Measurements from ENCODE around the gene STK17B. TPM values are rescaled to one million over a fixed set of nuclear protein-coding genes. Genes with fewer than 3 reads are reported as not detected.
A peak's percentile ranks its signal among the peaks of the same experiment; 100 is the strongest.

STK17B gene
- total RNA-seq, 2 experiments from 2014 or later = 237 to 250 TPM

DNA sequence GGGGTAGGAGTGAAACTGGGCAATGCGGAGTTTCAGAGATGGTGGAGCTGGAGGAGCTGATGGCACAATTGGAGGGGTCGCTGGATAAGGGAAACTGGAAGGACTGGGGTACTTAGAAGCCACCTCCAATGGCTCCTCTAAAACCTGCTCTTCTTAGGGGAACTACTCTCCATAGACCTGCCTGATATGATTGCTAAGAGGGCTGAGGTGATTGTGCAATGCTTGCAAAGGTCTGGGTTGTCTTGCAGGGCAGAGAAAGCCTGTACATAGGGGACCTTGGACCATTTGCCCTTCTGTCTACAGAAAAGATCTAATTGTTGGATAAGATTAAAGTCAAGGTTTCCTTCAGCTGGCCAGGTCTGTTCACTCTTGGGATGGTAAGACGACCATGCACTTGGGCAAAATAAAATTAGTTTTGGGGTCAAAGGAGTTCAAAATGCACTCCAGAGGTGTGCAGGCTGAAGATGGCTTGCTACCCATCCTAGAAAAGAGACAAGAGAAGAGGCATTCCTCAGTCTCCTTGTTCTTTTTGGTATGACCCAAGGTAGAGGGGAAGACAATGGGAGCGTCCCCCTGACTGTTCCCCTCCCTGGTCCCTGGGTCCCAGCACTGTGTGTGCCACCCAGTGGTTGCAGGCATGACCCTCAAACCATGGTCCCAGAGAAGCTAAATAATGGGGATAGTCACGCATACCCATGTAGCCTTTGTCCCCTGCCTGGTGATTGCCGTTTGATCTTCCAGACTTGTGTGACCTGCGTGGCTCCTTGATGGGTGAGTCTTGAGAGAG, 41.1 kb downstream of the STK17B start:
- ChIA-PET CTCF (interaction anchor here (0.8 to 2.5 kb wide), 3 partner anchors 18 to 206 kb away, joined by 3 to 12 read pairs (median 3); no protein-coding TSS in a partner anchor), POLR2A (interaction anchor here (0.7 kb wide), 1 partner anchor 11 kb away, joined by 3 read pairs; no protein-coding TSS in a partner anchor)
- intact Hi-C loops (cut with micrococcal nuclease) = loop anchor here (5.0 kb wide), 1 partner anchor 53 kb away; no protein-coding TSS in a partner anchor
- H3K4me1 Mint-ChIP-seq (ENCODE audit: low read depth) = peaks cover 9% of the 10 kb centered on the region
- no peak for ATAC-seq
- H3K9me3 Mint-ChIP-seq = peaks cover 55% of the 10 kb centered on the region
- H3K27me3 Mint-ChIP-seq = no peaks in the 10 kb centered on the region
- TF ChIP-seq, protein P1, sequence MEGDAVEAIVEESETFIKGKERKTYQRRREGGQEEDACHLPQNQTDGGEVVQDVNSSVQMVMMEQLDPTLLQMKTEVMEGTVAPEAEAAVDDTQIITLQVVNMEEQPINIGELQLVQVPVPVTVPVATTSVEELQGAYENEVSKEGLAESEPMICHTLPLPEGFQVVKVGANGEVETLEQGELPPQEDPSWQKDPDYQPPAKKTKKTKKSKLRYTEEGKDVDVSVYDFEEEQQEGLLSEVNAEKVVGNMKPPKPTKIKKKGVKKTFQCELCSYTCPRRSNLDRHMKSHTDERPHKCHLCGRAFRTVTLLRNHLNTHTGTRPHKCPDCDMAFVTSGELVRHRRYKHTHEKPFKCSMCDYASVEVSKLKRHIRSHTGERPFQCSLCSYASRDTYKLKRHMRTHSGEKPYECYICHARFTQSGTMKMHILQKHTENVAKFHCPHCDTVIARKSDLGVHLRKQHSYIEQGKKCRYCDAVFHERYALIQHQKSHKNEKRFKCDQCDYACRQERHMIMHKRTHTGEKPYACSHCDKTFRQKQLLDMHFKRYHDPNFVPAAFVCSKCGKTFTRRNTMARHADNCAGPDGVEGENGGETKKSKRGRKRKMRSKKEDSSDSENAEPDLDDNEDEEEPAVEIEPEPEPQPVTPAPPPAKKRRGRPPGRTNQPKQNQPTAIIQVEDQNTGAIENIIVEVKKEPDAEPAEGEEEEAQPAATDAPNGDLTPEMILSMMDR (IDR thresholded peaks at IDR 0.05) = no peak
- no peak overlapping the region for H3K4me3 Mint-ChIP-seq
- H3K36me3 Mint-ChIP-seq (ENCODE audit: low read depth) = peaks cover 55% of the 10 kb centered on the region
- no peak overlapping the region for H3K27ac Mint-ChIP-seq
- peak; percentile 44 for DNase-seq

DNA sequence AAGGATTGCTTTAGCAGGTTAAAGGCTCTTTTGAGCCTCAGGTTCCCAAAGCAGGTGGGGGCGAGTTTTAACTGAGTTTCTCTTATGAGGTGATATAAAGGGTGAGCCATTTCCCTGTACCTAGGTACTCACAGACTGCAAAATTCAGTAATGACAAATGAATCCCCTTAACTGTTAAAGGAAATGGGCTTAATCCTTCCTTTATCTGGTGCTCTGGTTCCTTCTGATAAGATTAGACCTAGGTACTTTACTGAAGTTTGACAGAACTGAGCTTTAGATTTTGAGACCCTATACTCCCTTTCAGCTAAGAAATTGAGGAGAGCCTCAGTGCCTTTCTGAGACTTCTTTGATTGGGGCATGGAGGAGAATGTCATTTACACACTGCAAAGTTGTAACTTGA, 42.6 kb downstream of the STK17B start:
- ChIA-PET POLR2A (interaction anchor here (1.0 kb wide), 1 partner anchor 31 kb away, joined by 3 read pairs; no protein-coding TSS in a partner anchor), CTCF (interaction anchor here (1.3 to 1.4 kb wide), 3 partner anchors 52 to 148 kb away, joined by 3 to 4 read pairs (median 3); partner anchors contain the start of gene DNAH7)
- ATAC-seq = no peak
- Mint-ChIP-seq H3K4me1 (ENCODE audit: low read depth) (peaks cover 7% of the 10 kb centered on the region), H3K9me3 (peaks cover 49% of the 10 kb centered on the region), H3K27ac (no peak overlapping the region), H3K4me3 (no peak overlapping the region), H3K36me3 (ENCODE audit: low read depth) (peaks cover 42% of the 10 kb centered on the region), H3K27me3 (no peaks in the 10 kb centered on the region)
- TF ChIP-seq, protein P1 (IDR thresholded peaks at IDR 0.05) = no peak
- intact Hi-C loops (cut with micrococcal nuclease) = no loop called here
- no peak for DNase-seq

DNA sequence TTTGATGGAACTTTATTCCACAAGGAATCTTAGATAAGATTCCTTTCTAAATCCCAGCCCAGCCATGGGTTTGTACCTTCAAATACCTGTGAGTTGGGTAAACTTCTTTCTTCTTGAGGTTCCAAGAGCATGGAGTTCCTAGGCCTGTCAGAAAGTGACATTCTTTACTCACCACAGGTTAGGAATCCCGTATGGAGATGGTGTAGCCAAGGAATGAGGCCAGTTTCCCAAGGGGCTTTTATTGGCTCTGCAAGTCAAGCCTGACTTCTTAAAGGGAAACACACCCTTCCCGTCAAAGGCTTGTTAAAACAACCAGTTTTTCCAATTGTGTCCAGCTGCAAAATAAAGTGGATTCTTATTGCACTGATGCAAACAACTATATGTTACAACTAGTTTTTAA, 45.8 kb downstream of the STK17B start:
- H3K9me3 Mint-ChIP-seq = peaks cover 31% of the 10 kb centered on the region
- H3K36me3 Mint-ChIP-seq (ENCODE audit: low read depth) = peaks cover 13% of the 10 kb centered on the region
- intact Hi-C loops (cut with micrococcal nuclease) = no loop called here
- TF ChIP-seq, protein P1 (IDR thresholded peaks at IDR 0.05) = no peak
- H3K27me3 Mint-ChIP-seq = no peaks in the 10 kb centered on the region
- ATAC-seq (no peak), DNase-seq (no peak)
- no peaks in the 10 kb centered on the region for H3K4me1 Mint-ChIP-seq (ENCODE audit: low read depth)
- H3K4me3 Mint-ChIP-seq = no peak overlapping the region
- H3K27ac Mint-ChIP-seq = no peak overlapping the region
- POLR2A ChIA-PET = interaction anchor here (0.6 kb wide), 1 partner anchor 136 kb away, joined by 3 read pairs; no protein-coding TSS in a partner anchor
- CTCF ChIA-PET = interaction anchor here (0.9 to 1.3 kb wide), 2 partner anchors 57 to 59 kb away, joined by 3 to 4 read pairs; partner anchors contain the start of gene DNAH7

- Mint-ChIP-seq H3K36me3 (ENCODE audit: low read depth) (peaks cover 3% of the 10 kb centered on the region), H3K4me1 (ENCODE audit: low read depth) (no peaks in the 10 kb centered on the region), H3K9me3 (peaks cover 15% of the 10 kb centered on the region), H3K27me3 (no peaks in the 10 kb centered on the region), H3K27ac (no peak overlapping the region), H3K4me3 (no peak overlapping the region)
- intact Hi-C loops (cut with micrococcal nuclease) = no loop called here
- DNase-seq = no peak
- TF ChIP-seq, protein P1 (IDR thresholded peaks at IDR 0.05) = no peak
- ATAC-seq = no peak
- ChIA-PET CTCF (interaction anchor here (1.7 kb wide), 1 partner anchor 46 kb away, joined by 5 read pairs; no protein-coding TSS in a partner anchor), POLR2A (no interaction called here)
These were observed 47.6 kb downstream of the STK17B start for GRCh38 chr2:196123679-196124373.

All from activated CD8-positive, alpha-beta T cell treated with anti-CD3 and anti-CD28 coated beads for 36 hours (primary cell).